HL-60/S4 treated with retinoic acid at 250 ng/mL for 4 days and 3 days (cell line): Measurements from ENCODE around the gene RBFOX1.

Experiments used
- in situ Hi-C: fragments of 300-500 bp; cut with MboI; formaldehyde crosslinking; loops from 2 replicates; pipeline ENCODE4 v1.7.0; 2022; ENCODE audit warnings: low sequenced_read_pairs

The RBFOX1 gene

GRCh38 chr16:7745276-7745675, 412.6 kb downstream of the RBFOX1 start:
- in situ Hi-C loops = no loop called here

- in situ Hi-C loops = no loop called here
Observed at GRCh38 chr16:7746941-7747340, 414.3 kb downstream of the RBFOX1 start.

- in situ Hi-C loops = no loop called here
Observed at GRCh38 chr16:7748522-7748921, 415.9 kb downstream of the RBFOX1 start.

- in situ Hi-C loops = no loop called here
Observed at GRCh38 chr16:7755347-7755882, 422.8 kb downstream of the RBFOX1 start.
